Fibroblast of the aortic adventitia (primary cell): ENCODE measurements around the gene NOP53. TPM values are rescaled to one million over a fixed set of nuclear protein-coding genes. Genes with fewer than 3 reads are reported as not detected.
A peak's percentile ranks its signal among the peaks of the same experiment; 100 is the strongest.

Experiments used
- DNase-seq: peaks from one replicate; pipeline ENCODE4 v3.0.0-alpha.2; 2010; ENCODE audit warnings: low read depth
- H3K4me3 ChIP-seq: 2 replicates; pipeline ENCODE4 v1.5.1; 2011; ENCODE audit warnings: low read depth, mild to moderate bottlenecking, control low read depth, low read length, moderate library complexity
- total RNA-seq: library from RNA; depleted of rRNA; stranded (reverse); fragments of >200 nt; gene quantifications from 2 replicates; pipeline ENCODE4 v1.2.3, GENCODE V29; 2012; ENCODE audit warnings: low replicate concordance
- TF ChIP-seq, protein P1 (sequence below): IDR thresholded peaks from 2 replicates; pipeline ENCODE4 v1.5.1; 2011; ENCODE audit warnings: mild to moderate bottlenecking, low read length, control low read depth, inconsistent platforms; ENCODE audit not compliant: insufficient read depth

The NOP53 gene
- total RNA-seq = 105 and 151 TPM in 2 replicates

- H3K4me3 ChIP-seq = peak within 1 kb of the TSS; percentile 78
- DNase-seq = peak; percentile 98
- TF ChIP-seq, protein P1, sequence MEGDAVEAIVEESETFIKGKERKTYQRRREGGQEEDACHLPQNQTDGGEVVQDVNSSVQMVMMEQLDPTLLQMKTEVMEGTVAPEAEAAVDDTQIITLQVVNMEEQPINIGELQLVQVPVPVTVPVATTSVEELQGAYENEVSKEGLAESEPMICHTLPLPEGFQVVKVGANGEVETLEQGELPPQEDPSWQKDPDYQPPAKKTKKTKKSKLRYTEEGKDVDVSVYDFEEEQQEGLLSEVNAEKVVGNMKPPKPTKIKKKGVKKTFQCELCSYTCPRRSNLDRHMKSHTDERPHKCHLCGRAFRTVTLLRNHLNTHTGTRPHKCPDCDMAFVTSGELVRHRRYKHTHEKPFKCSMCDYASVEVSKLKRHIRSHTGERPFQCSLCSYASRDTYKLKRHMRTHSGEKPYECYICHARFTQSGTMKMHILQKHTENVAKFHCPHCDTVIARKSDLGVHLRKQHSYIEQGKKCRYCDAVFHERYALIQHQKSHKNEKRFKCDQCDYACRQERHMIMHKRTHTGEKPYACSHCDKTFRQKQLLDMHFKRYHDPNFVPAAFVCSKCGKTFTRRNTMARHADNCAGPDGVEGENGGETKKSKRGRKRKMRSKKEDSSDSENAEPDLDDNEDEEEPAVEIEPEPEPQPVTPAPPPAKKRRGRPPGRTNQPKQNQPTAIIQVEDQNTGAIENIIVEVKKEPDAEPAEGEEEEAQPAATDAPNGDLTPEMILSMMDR = no peak
These were observed at the start of gene NOP53 for GRCh38 chr19:47745010-47745901. Gene NOP53, plus strand, starts transcription at chr19:47745546. Its CDS starts 14 bp downstream, at chr19:47745560.

DNA sequence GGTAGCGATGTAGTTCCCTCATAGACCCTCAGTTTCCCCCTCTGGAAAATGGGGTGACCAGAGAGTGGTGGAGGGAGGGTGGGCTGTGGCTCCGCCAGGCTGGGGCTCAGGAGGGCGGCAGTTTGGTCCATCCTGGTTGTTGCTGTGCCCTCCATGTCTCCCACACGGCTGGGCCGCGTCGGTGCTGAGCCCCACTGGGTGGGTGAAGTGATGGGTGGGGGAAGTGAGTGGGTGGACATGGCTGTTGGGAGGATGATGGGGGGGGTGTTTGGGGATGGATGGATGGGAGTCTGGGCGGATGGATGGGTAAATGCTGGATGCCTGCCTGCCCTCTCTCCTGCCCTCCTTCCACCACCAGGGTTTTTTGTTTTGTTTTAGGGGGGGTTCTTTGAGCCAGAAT lies 48.7 kb upstream of the NOP53 start:
- TF ChIP-seq, protein P1 = no peak
- no peak for DNase-seq

DNA sequence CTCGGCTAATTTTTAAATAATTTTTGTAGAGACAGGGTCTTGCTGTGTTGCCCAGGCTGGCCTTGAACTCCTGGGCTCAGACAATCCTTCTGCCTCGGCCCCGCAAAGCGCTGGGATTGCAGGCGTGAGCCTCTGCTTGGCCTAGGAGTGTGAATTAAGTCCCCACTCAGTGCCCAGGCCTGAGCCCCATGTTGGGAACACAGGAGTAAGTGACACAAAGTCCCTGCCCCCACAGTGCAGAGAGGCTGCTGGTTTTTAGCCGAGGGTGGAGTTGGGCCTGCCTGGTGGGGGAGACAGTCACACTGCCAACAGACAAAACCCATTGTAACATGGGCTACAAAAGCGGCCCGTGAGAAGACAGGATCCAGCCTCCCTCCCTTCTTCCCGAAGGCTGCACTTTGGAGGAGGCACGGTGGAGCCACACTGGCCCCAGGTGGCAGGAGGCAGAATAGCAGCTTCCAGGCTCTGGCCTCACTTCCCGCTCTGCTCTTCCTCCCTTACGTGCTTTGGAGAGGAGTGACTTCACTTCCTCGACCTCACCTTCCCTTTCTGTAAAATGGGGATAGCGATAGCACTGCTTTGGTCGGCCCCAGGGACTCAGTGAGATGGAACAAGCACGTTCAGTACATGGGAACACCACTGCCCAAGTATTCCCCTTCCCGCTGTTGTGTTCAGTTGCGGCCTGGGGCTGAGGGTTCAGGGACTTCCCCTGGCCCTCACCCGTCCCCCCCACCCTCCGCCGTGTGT lies 47.3 kb upstream of the NOP53 start:
- peak; percentile 87 for DNase-seq
- TF ChIP-seq, protein P1 = peak; percentile 100
- no peak overlapping the region for H3K4me3 ChIP-seq

More for the DNA sequence above, 48.7 kb upstream of the NOP53 start:
- H3K4me3 ChIP-seq = no peak overlapping the region

GRCh38 chr19:47698631-47699359 lies 46.6 kb upstream of the NOP53 start:
- no peak overlapping the region for H3K4me3 ChIP-seq
- no peak for DNase-seq
- TF ChIP-seq, protein P1 = no peak

DNA sequence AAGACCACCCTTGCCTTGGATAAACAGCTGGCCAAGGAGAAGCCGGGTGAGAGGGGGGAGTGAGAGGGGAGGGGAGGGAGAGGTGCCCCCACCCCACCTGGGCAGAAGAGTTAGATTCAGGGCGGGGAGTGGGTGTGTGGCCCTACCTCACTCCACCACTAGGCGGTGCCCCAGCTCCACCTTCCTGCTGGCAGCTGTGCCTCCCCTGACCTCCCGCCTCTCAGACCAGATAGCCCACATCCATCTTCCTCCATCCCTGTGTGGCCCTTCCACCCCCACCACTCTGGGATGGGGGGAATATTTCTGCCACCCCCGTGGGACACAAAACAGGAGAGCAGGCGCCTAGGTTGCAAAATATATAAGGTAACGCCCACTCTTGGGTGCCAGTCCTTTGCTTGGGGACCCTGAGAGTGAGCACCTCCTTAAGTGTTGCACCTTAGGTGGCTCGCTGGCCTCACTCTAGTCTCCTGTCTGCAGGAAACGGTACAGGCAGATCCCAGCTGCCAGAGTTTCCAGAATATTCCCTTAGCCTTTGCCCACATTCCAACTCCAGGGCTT lies 45.9 kb upstream of the NOP53 start:
- no peak overlapping the region for H3K4me3 ChIP-seq
- TF ChIP-seq, protein P1 = peak; percentile 84
- peak; percentile 27 for DNase-seq

DNA sequence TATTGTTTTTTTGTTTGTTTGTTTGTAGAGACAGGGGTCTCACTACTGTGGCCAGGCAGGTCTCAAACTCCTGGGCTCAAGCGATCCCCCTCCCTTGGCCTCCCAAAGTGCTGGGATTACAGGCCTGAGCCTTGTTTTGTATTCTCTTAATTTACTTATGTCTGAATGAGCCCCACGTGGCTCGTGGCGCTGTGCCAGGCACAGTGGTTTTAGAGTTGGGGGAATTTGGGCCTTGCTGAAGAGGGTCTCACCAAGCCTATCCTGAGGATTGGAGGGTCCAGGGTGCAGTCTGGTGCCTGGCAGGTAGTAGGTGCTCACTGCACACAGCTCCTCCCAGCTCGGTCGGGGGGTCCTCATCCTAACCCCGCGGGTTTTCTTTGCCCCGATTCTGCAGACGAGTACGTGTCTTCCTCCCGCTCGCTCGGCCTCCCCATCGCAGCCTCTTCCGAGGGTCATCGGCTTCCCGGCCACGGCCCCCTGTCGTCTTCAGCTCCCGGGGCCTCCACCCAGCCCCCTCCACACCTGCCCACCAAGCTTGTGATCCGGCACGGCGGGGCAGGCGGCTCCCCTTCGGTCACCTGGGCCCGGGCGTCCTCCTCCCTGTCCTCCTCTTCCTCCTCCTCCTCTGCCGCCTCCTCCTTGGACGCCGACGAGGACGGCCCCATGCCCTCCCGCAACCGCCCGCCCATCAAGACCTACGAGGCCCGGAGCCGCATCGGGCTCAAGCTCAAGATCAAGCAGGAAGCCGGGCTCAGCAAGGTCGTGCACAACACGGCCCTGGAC lies 44.2 kb upstream of the NOP53 start:
- no peak for DNase-seq
- no peak overlapping the region for H3K4me3 ChIP-seq
- TF ChIP-seq, protein P1 = no peak
